Neuronal stem cell (in vitro differentiated cells): ENCODE results near the gene TNIK.

Experiments used
- DNase-seq: peaks from one replicate; pipeline ENCODE4 v3.0.0-alpha.2; 2013; ENCODE audit warnings: low spot score
- H2AFZ ChIP-seq: one replicate; pipeline ENCODE4 v1.6.1; 2013; ENCODE audit warnings: mild to moderate bottlenecking, low read length, inconsistent platforms
- H2AK5ac ChIP-seq: 2 replicates; pipeline ENCODE4 v1.6.1; 2013; ENCODE audit warnings: low read depth, mild to moderate bottlenecking, inconsistent platforms, low read length, moderate library complexity, mixed read lengths
- H2BK120ac ChIP-seq: 2 replicates; pipeline ENCODE4 v1.6.1; 2013; ENCODE audit warnings: low read depth, mild to moderate bottlenecking, inconsistent platforms, low read length, moderate library complexity, mixed read lengths
- H2BK12ac ChIP-seq: one replicate; pipeline ENCODE4 v1.6.1; 2013; ENCODE audit warnings: low read length, inconsistent platforms
- H2BK15ac ChIP-seq: 2 replicates; pipeline ENCODE4 v1.6.1; 2013; ENCODE audit warnings: mild to moderate bottlenecking, low read length, inconsistent platforms, mixed read lengths
- H2BK5ac ChIP-seq: one replicate; pipeline ENCODE4 v1.6.1; 2013; ENCODE audit warnings: inconsistent platforms, mild to moderate bottlenecking, low read length, moderate library complexity
- H3K14ac ChIP-seq: one replicate; pipeline ENCODE4 v1.6.1; 2013; ENCODE audit warnings: low read length, inconsistent platforms
- H3K18ac ChIP-seq: 2 replicates; pipeline ENCODE4 v1.6.1; 2013; ENCODE audit warnings: low read length, inconsistent platforms
- H3K23ac ChIP-seq: 2 replicates; pipeline ENCODE4 v1.6.1; 2013; ENCODE audit warnings: low read depth, mild to moderate bottlenecking, mixed read lengths, low read length, inconsistent platforms; ENCODE audit not compliant: poor library complexity
- H3K27ac ChIP-seq: replicated peaks from 3 replicates; pipeline ENCODE4 v1.5.1; 2013; ENCODE audit warnings: low read length, inconsistent platforms
- H3K27me3 ChIP-seq, 3 experiments: 2 replicates each; pipeline ENCODE4 v1.6.1; 2013; ENCODE audit warnings: low read length in 3 of 3, mild to moderate bottlenecking in 2 of 3, inconsistent platforms in 1 of 3, low read depth in 1 of 3, mixed read lengths in 1 of 3, moderate library complexity in 1 of 3; ENCODE audit not compliant: control insufficient read depth in 3 of 3, insufficient read depth in 3 of 3
- H3K36me3 ChIP-seq, 2 donors: replicated peaks in 1 of 2; 2 replicates each; pipeline ENCODE4 v1.6.1; 2013; ENCODE audit warnings: low read length in 2 of 2; ENCODE audit not compliant: control insufficient read depth in 2 of 2, insufficient read depth in 2 of 2
- H3K4ac ChIP-seq: 2 replicates; pipeline ENCODE4 v1.6.1; 2013; ENCODE audit warnings: inconsistent platforms, mild to moderate bottlenecking, low read length, moderate library complexity
- H3K4me1 ChIP-seq, 2 donors: 1 replicate in 1 of 2; 2 replicates in 1 of 2; pipeline ENCODE4 v1.6.1; 2013; ENCODE audit warnings: low read length in 2 of 2, low read depth in 1 of 2; ENCODE audit not compliant: control insufficient read depth in 2 of 2, insufficient read depth in 1 of 2
- H3K4me2 ChIP-seq: one replicate; pipeline ENCODE4 v1.6.1; 2013; ENCODE audit warnings: mild to moderate bottlenecking, low read length, inconsistent platforms; ENCODE audit not compliant: insufficient read depth, poor library complexity, severe bottlenecking
- H3K4me3 ChIP-seq, 2 donors: 2 replicates each; pipeline ENCODE4 v1.5.1; 2013; ENCODE audit warnings: low read length in 2 of 2, mild to moderate bottlenecking in 2 of 2, inconsistent platforms in 1 of 2, moderate library complexity in 1 of 2
- H3K79me1 ChIP-seq: one replicate; pipeline ENCODE4 v1.6.1; 2013; ENCODE audit warnings: low read depth, mild to moderate bottlenecking, inconsistent platforms, low read length, moderate library complexity
- H3K9ac ChIP-seq: one replicate; pipeline ENCODE4 v1.6.1; 2013; ENCODE audit warnings: mild to moderate bottlenecking, low read depth, low read length, inconsistent platforms; ENCODE audit not compliant: poor library complexity
- H3K9me3 ChIP-seq, 2 donors: replicated peaks in 1 of 2; 2 replicates each; pipeline versions ENCODE3 to v1.6.1; 2013; ENCODE audit warnings: low read length in 2 of 2, mild to moderate bottlenecking in 2 of 2, inconsistent platforms in 1 of 2, low read depth in 1 of 2, mixed read lengths in 1 of 2, moderate library complexity in 1 of 2; ENCODE audit not compliant: control insufficient read depth in 2 of 2, insufficient read depth in 1 of 2
- H4K8ac ChIP-seq: one replicate; pipeline ENCODE4 v1.6.1; 2013; ENCODE audit warnings: low read depth, mild to moderate bottlenecking, inconsistent platforms, low read length, moderate library complexity
- H4K91ac ChIP-seq: one replicate; pipeline ENCODE4 v1.6.1; 2013; ENCODE audit warnings: low read length, low read depth, mild to moderate bottlenecking, inconsistent platforms; ENCODE audit not compliant: poor library complexity
- WGBS, 2 donors: extraction: QIAGEN DNeasy Blood & Tissue Kit; methylation state at CpG; one replicate each; pipeline ENCODE4 v1.1.7; 2013; ENCODE audit warnings: missing lambda C conversion rate in 2 of 2, mixed read lengths in 1 of 2; ENCODE audit not compliant: insufficient read length in 2 of 2, insufficient replicate concordance in 1 of 2; ENCODE audit errors: extremely low coverage in 2 of 2; 5-methylcytosine and 5-hydroxymethylcytosine counted together

TNIK gene

DNA sequence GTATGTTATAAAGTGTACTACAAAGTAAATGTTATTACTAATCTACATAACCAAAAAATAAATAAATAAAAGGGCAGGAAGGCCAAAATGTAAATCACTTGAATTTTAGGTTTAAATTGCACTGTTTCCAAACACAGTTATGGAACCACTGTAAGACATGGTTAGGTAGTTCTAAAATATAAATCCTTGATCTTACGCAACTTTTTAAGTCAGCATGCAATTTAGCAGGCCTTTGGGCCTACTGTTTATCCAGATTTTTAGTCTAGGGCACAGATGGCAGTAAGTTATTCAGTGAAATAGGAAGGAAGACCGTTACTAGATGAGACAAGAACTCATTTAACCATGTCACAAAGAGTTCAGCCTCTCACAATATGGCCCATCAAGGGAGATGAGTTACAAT is 246.3 kb downstream of the TNIK start:
- Histone ChIP-seq H2BK12ac (no peak overlapping the region), H3K4me2 (no peak overlapping the region), H3K27me3 (no peaks in the 10 kb centered on the region), H3K9ac (no peak overlapping the region), H3K27ac (no peak overlapping the region), H2BK5ac (no peak overlapping the region), H2BK120ac (no peak overlapping the region), H2BK15ac (no peak overlapping the region), H3K79me1 (no peaks in the 10 kb centered on the region), H4K91ac (no peak overlapping the region), H3K18ac (no peak overlapping the region), H3K4me3 (no peak overlapping the region), H3K4ac (no peak overlapping the region), H2AK5ac (no peak overlapping the region), H3K9me3 (no peaks in the 10 kb centered on the region), H3K23ac (no peak overlapping the region), H4K8ac (no peak overlapping the region), H3K4me1 (no peaks in the 10 kb centered on the region), H2AFZ (no peak overlapping the region), H3K14ac (no peak overlapping the region), H3K36me3 (peaks cover 0 to 31% of the 10 kb centered on the region in 2 donors)
- WGBS, 2 donors, result no CpG with 5 or more reads among the region's 2 CpGs
- DNase-seq, result no peak

DNA sequence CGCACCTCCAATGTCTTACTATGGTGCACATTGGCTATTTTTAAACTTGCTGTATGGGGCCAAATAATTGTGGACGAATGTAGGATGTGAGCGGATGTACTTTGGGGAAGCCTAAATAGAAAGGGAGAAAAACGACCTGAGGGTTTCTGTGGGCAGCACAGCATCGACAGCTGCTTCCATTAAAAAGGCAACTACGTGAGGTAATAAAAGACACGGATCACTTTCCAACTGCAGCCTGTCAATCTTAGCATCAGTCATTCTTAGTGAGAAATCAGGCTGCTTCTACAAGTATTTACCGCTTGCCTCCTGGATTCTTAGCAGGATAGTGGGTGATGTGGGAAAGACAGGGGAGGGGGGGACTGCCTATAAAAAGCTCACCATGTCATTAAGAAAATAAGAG is 247.0 kb downstream of the TNIK start:
- Histone ChIP-seq H3K36me3 (peaks cover 0 to 33% of the 10 kb centered on the region in 2 donors), H3K9me3 (no peaks in the 10 kb centered on the region), H2AK5ac (no peak overlapping the region), H3K9ac (no peak overlapping the region), H3K4me3 (no peak overlapping the region), H3K4me2 (no peak overlapping the region), H3K18ac (no peak overlapping the region), H2AFZ (no peak overlapping the region), H3K4ac (no peak overlapping the region), H2BK5ac (no peak overlapping the region), H3K27ac (no peak overlapping the region), H2BK120ac (no peak overlapping the region), H4K8ac (no peak overlapping the region), H2BK12ac (no peak overlapping the region), H4K91ac (no peak overlapping the region), H3K14ac (no peak overlapping the region), H3K79me1 (no peaks in the 10 kb centered on the region), H3K27me3 (no peaks in the 10 kb centered on the region), H2BK15ac (no peak overlapping the region), H3K23ac (no peak overlapping the region), H3K4me1 (no peaks in the 10 kb centered on the region)
- no CpG with 5 or more reads among the region's 8 CpGs for WGBS, 2 donors
- no peak for DNase-seq

DNA sequence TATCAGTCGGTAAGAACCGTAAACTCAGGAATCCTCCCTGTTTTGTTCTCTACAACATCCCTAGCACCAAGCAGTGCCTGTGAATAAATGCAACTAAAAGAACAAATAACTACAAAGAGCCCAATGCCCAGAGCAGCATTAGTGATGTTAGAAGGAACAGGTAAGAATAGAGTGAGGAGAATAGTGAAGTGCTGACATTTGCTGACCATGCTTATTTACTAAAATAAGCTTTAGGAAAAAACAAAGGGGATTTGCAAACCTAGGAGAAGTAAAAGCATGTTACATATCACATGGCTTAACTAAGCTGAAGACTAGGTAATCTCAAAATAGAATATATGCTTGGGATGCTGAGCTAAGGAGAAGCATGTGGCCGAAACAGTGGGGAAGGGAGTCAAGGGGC is 247.6 kb downstream of the TNIK start:
- DNase-seq, result no peak
- no CpG with 5 or more reads among the region's 3 CpGs for WGBS, 2 donors
- H3K36me3 ChIP-seq, result peaks cover 0 to 38% of the 10 kb centered on the region in 2 donors
- H3K4ac ChIP-seq, result no peak overlapping the region
- H2AFZ ChIP-seq, result no peak overlapping the region
- H3K14ac ChIP-seq, result no peak overlapping the region
- no peak overlapping the region for H2BK15ac ChIP-seq
- H2BK5ac ChIP-seq, result no peak overlapping the region
- no peak overlapping the region for H3K4me2 ChIP-seq
- no peaks in the 10 kb centered on the region for H3K79me1 ChIP-seq
- no peak overlapping the region for H3K27ac ChIP-seq
- no peaks in the 10 kb centered on the region for H3K9me3 ChIP-seq
- H2BK120ac ChIP-seq, result no peak overlapping the region
- H3K4me1 ChIP-seq, result no peaks in the 10 kb centered on the region
- H3K27me3 ChIP-seq, result no peaks in the 10 kb centered on the region
- no peak overlapping the region for H4K8ac ChIP-seq
- no peak overlapping the region for H3K9ac ChIP-seq
- H3K23ac ChIP-seq, result no peak overlapping the region
- H3K18ac ChIP-seq, result no peak overlapping the region
- no peak overlapping the region for H2BK12ac ChIP-seq
- no peak overlapping the region for H3K4me3 ChIP-seq
- H2AK5ac ChIP-seq, result no peak overlapping the region
- no peak overlapping the region for H4K91ac ChIP-seq

DNA sequence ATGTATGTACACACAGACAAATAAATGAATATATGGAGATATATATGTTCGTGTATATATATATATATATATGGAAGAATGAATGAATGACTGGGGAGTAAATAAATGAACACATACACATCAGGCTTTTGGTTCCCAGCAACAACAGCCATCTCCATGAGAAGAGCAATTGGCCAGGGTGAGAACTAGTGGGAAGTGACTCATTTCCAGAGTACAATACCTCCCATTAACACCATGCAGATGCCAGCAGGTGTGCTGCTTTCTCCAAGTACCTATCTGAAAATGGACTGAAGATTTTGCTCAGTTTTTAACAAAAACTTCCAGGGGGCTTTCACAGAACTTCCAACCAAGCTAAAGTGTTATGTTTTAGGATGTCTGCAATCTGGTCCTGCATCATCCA is 253.9 kb downstream of the TNIK start:
- Histone ChIP-seq H3K4ac (no peak overlapping the region), H2AK5ac (no peak overlapping the region), H2BK15ac (no peak overlapping the region), H3K9ac (no peak overlapping the region), H2BK120ac (no peak overlapping the region), H2BK12ac (no peak overlapping the region), H3K4me3 (no peak overlapping the region), H3K79me1 (no peaks in the 10 kb centered on the region), H3K9me3 (no peaks in the 10 kb centered on the region), H2AFZ (no peak overlapping the region), H3K27ac (no peak overlapping the region), H4K91ac (no peak overlapping the region), H3K23ac (no peak overlapping the region), H4K8ac (no peak overlapping the region), H3K18ac (no peak overlapping the region), H3K4me2 (no peak overlapping the region), H2BK5ac (no peak overlapping the region), H3K27me3 (no peaks in the 10 kb centered on the region), H3K14ac (no peak overlapping the region), H3K4me1 (no peaks in the 10 kb centered on the region), H3K36me3 (peaks cover 0 to 52% of the 10 kb centered on the region in 2 donors)
- DNase-seq, result no peak
- no CpG with 5 or more reads among the region's 1 CpG for WGBS, 2 donors
